Activated CD8-positive, alpha-beta memory T cell treated with anti-CD3 and anti-CD28 coated beads for 36 hours (primary cell): Measurements from ENCODE around the gene DNAJB5. TPM values are rescaled to one million over a fixed set of nuclear protein-coding genes. Genes with fewer than 3 reads are reported as not detected.
"Not testable (repeated sequence)": the region's sequence is repeated elsewhere in the genome, so short reads cannot be mapped to it uniquely, and the experiment has no call there.

Experiments
- CTCF ChIA-PET: fragments of 350-600 bp; sonication (Branson Sonifier 250); formaldehyde crosslinking; loops from one replicate; lab custom pipeline; 2021; ENCODE audit warnings: antibody characterized with exemption; lab: Charles Lee
- POLR2A ChIA-PET: fragments of 350-600 bp; sonication (Branson Sonifier 250); formaldehyde crosslinking; loops from one replicate; lab custom pipeline; 2021; ENCODE audit warnings: antibody characterized with exemption; lab: Charles Lee
- total RNA-seq, 2 experiments: library from RNA; stranded (reverse); gene quantifications; one replicate each; pipeline ENCODE4 v1.2.3, GENCODE V29; 2021

DNAJB5 gene
- 1 to 10 TPM; 5.6 TPM for total RNA-seq

DNA sequence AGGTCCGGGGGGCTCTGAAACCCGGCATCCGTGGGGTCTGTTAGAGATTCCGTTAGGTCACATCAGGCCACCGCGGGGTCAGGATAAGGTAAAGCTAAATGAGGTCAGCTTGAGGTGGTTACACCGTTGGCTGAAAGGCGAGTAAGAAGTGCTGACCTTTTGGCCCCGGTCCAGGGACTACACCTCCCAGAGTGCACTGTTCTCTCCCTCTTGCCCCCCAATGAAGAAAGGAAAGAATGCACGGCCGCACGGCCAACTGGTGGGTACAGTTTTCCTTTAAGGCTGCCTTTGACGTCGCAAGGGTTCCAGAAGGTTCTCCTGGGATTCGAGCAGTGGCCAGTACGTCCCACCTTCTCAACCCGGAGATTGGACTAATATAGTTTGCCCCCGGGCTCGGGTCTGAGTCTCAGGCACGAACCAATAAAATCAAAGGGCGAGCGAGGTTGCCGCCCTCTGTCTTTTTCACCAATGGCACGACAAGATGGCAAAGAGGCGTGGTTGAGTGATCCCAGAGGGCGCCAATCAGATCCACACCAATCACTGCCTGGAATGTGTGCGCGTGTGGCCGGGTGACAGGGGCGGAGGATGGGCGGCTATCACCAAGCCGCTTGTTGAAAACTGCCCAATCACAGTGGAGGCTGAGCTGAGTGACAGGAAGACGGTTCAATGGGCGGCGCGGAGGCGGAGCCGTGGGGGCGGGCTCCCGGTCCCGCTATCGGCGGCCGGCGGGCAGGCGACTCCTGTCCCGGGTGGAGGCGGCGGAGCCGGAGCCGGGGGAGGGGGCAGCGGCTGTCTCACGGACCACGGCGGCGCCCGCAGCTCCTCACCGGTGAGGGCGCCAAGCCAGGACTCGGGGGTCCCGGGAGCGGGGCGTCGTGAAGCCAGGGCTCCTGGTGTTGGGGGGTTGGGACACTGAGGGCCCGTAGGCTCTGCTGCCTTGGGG lies at the start of gene DNAJB5:
Gene DNAJB5, plus strand, starts transcription at position 743 of the 943 bp plus-strand sequence. CDS start 886 bp downstream, outside the sequence.
- CTCF ChIA-PET = interaction anchor here (0.7 to 7.0 kb wide), 5 partner anchors 12 to 610 kb away, joined by 3 to 47 read pairs (median 3); partner anchors contain the start of gene PIGO
- POLR2A ChIA-PET = interaction anchor here (0.6 to 1.1 kb wide), 4 partner anchors 83 to 823 kb away, joined by 3 to 4 read pairs (median 3); partner anchors contain the start of genes SPAG8 and VCP

DNA sequence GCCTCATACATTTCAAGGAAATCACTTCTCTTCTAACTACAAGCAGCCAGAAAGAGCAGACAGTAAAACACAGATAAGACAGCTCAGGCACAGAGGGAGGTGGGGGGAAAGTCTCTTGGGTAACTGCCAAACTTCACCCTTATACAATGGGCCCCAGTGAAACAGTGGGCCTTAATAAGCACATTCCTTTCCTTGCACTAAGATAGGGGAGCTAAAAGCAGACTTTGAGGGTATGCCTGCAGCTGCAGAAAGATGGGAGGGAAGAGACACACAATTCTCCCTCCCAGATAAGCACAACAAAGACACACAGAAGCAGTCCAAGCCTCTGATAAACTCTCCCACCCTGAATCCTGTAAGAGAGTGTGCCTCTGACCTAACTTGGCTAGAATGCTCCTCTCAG lies 49.6 kb upstream of the DNAJB5 start:
- POLR2A ChIA-PET, CTCF ChIA-PET: not testable (repeated sequence)

DNA sequence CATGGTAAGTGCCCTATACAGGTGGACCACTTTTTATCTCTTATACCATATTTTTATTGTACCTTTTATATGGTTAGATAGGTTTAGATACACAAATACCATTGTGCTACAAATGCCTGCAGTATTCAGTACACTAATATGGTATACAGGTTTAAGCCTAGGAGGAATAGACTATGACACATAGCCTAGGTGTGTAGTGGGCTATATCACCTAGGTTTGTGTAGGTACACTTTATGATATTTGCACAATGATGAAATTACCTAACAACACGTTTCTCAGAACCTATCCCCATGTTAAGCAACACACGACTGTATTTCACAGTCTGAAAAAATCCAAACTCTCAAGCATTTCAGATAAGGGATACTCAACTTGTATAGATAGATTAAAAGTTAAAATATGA lies 41.1 kb upstream of the DNAJB5 start:
- POLR2A ChIA-PET = no interaction called here
- CTCF ChIA-PET = interaction anchor here (0.6 kb wide), 1 partner anchor 645 kb away, joined by 3 read pairs; no protein-coding TSS in a partner anchor

DNA sequence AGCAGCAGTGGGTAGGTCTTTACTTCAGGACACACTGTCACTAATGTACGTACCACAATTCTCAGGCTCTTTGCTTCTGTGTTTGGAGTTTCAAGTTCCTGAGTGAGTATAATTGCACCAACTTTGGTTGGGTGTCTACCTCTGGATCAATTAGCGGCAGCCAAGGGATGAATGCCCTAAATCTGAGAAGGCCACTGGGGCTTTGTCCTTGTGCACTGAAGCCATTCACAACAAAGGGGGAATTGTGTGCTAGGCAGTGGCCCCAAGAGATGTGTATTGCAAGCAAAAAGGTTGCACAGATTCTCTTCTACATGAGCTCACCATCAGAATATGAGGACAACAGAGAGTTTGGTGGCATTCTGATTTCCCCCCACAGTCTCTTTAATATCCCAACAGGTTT lies 35.3 kb upstream of the DNAJB5 start:
- POLR2A ChIA-PET = no interaction called here
- CTCF ChIA-PET = no interaction called here

DNA sequence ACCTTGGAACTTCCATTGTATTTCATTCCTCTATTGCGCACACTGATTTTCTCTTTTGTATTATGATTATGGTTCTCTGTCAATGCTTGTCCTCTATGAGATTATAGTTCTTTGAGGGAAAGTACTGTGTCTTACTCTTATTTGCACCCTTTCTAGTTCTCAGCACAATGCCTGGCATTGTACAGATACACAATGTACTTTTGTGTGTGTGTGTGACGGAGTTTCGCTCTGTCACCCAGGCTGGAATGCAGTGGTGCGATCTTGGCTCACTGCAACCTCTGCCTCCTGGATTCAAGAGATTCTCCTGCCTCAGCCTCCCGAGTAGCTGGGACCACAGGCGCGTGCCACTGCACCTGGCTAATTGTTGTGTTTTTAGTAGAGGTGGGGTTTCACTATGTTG lies 33.5 kb upstream of the DNAJB5 start:
- CTCF ChIA-PET, POLR2A ChIA-PET: not testable (repeated sequence)

DNA sequence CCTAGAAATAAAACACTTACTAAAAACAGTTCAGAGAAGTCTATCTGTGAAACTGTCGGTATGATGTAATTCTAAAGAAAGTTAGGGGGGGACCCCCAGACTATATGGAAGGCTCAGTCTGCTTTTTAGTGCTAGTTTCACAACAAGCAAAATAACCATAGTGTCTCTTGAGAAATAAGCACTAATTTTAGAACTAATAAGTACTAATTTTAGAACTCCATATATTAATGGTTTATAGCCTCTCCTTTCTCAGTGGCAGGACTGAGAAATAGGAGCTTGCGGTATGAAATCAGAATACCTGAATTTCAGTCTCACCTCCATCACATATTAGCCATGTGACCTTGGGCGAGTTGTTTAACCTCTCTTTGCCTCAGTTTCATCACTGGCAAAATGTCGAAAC lies 32.9 kb upstream of the DNAJB5 start:
- ChIA-PET POLR2A (no interaction called here), CTCF (interaction anchor here (0.7 kb wide), 1 partner anchor 140 kb away, joined by 3 read pairs; the partner anchor contains the start of gene PIGO)

DNA sequence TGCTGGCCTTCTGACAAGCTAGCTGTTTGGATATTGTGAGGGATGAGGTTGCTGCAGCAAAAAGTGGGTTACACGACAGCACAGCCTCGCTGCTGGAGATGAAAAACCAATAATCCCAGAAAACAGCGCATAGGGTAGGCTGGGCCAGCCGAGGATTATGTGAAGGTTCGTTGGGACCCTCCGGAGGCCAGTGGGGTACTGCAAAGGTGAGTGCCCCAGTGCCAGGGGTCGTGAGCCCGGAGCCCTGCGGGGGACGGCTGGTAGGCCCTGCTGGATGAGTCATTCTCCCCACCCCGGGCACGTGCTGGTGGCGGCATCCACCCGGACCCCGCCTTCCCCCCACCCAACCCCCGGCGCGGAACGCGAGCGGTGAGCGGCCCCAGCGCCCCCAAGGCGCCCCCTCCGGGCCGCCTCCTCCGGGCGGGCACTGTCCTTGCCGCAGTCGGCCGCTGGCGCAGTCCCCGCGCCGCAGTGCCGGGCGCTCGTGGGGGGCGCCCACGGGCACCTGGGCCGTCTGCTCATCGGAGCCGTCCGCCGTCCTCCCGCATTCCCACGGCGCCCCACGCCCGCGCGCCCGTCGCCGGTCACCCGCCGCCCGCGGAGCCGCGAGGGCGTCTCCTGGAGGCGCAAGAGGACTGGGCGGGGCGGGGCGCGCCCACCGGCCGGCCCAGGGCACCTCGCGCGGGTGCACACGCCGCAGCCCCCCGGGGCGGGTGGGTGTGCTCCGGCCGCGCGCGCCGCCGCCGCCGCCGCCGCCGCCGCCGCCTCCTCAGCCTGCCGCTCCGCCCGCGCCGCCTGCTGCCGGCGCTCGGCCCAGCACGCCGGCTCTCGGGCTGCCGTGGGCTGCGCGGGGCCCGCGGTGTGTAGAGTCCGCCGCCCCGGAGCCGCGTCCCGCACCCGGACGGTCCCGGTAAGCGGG lies 31.8 kb upstream of the DNAJB5 start, which contains the start of gene PHF24:
Gene PHF24, plus strand, starts transcription at position 794 of the 919 bp plus-strand sequence. CDS start 13,014 bp downstream, outside the sequence.
- POLR2A ChIA-PET = no interaction called here
- CTCF ChIA-PET = no interaction called here

DNA sequence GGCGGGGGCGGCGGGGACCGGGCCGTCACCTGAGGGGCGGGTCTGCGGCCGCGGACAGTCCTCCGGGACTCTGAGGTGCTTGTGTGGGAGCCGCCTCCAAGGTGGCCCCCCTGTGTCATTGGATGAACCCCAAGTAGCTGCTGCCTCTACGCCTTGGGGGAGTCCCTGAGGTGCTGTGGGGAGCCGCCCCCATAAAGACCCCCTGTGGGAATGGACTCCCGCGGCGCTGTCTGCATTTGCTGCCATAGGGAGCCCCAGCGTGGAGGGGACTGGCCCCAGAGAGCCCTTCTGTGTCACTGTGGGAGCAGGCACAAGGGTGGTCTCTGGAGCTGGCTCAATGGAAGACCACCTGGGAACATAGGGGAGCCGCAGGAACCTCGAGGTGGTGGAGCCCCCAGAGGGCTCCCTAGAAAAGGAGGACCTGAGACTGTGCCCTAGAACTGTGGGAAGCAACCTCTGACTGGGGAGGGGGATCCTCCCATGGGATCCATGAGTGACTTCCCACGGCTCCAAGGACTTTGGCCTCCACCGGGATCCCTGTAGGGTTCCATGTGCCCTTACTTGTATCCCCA lies 31.0 kb upstream of the DNAJB5 start:
- ChIA-PET POLR2A (no interaction called here), CTCF (no interaction called here)

DNA sequence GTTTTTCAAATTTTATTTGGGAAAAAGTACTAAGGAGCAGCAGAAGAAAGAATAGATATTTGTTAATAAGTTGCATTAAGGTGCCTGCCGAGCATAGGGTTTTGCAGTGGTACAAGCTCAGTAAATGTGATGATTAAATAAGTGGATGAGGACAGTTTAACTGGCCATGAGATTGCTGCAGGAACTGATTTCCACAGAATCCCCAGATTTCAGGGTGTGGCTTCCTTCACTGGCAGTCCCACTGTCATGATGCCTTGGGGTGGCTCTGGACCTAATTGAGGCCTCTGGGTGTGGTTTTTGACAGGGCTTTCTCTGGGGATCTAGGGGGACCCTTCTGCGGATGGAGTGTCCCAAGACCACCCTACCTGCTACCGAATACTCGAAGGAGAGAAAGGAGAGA lies 30.1 kb upstream of the DNAJB5 start:
- ChIA-PET CTCF (interaction anchor here (0.9 kb wide), 1 partner anchor 137 kb away, joined by 3 read pairs; the partner anchor contains the start of gene PIGO), POLR2A (no interaction called here)

DNA sequence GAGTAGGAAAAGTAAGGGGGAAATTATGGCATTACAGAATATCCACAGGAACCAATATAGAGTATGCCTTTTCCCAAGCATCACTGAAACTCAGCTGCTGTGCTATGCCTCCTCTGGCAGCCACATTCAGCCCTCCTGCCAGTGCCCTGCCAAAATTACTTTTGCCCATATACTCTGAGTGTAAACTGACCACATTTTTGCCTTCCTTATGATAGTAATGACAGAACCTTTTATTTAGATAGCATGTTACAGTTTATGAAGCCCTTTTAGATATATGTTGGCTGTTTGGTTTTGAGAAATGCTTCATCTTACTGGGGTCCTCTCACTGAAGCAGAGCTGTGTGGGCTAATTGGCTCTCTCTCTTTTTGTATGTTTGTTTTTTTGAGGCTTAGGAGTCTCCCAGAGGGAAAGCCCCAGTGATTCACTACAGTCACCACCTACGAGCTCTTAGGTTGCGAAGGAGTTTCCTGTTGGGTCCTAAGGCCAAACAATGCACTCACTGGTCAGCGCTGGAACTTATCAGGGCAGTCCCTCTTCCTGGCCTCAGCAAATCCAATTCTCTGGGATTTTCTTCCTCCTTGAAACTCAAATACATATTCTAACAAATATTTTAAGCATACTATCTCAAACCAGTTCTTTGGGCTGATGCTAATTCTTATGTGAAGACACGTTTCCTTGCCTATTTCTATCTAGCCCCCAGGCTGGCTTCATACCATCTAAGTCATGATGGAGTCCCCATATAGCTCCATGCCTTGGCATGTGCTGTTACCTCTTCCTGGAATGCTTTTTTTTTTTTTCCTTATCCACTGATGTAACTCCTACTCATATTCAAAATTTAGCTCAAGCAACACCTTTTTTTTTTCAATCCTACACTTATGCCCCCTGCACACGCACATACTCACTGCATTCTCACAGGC lies 27.7 kb upstream of the DNAJB5 start:
- POLR2A ChIA-PET = interaction anchor here (1.4 kb wide), 1 partner anchor 24 kb away, joined by 4 read pairs; no protein-coding TSS in a partner anchor
- CTCF ChIA-PET = interaction anchor here (0.6 to 2.8 kb wide), 6 partner anchors 22 to 118 kb away, joined by 3 to 19 read pairs (median 4); partner anchors contain the start of genes DNAJB5 and FANCG

DNA sequence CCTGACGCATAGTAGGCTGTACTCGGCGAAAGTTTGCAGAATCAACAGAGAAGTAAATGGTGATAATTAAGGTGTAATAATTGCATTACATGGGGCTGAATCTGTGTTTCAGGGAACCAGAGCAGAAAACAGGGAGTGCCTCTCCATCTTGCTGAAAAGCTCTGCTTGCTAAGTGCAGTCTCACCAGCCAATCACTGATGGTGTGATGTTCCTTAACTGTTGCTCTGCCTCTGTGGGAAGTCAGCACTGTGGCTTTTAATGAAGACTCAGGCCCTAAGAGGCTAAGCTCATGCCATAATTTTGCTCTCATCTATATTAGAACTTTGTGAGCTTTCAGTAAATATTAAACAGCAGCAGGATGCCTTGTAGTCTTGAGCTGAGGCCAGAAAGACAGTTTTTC lies 27.0 kb upstream of the DNAJB5 start:
- CTCF ChIA-PET = interaction anchor here (0.6 to 2.8 kb wide), 4 partner anchors 22 to 31 kb away, joined by 3 to 19 read pairs (median 4); partner anchors contain the start of gene DNAJB5
- POLR2A ChIA-PET = interaction anchor here (1.4 kb wide), 1 partner anchor 23 kb away, joined by 4 read pairs; no protein-coding TSS in a partner anchor

DNA sequence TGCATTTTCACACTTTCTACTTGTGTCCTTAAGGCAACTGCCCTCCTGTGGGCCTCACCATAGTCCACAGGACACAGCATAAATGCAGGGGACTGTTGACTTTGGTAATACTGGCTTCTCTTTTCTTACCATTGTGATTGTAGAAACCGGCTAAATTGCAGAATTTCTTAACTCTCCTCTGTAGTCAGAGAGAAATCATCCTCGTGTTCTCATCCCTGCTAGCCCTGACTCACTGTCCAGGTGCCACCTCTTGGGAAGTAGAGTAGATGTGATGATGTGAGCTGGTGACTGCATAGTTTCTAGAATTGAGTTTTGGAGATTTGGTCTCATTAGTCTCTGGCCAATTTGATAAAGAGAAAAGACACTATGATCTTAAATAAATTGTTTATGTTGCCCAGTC lies 26.0 kb upstream of the DNAJB5 start:
- ChIA-PET CTCF (interaction anchor here (2.8 kb wide), 1 partner anchor 20 kb away, joined by 19 read pairs; no protein-coding TSS in a partner anchor), POLR2A (no interaction called here)

DNA sequence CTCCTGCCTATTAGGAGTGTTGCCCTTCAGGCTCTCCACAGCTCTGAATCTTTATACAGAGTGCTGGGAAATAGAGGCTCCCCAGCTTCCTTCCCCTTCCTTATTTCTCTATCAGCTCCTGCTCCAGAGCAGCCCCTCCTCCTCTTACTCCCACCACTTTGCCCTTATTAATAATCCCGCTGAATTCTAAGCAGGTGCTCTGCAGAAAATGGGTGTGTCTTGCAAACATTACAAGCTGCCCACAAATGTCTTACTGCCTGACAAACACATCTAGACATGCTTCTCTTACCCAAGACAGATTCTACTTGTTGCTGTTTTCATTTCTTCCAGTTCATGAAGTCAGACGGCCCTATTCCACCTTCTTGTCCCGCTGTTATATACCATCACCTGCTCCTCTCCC lies 25.1 kb upstream of the DNAJB5 start:
- ChIA-PET CTCF (interaction anchor here (1.1 kb wide), 1 partner anchor 21 kb away, joined by 3 read pairs; no protein-coding TSS in a partner anchor), POLR2A (no interaction called here)

DNA sequence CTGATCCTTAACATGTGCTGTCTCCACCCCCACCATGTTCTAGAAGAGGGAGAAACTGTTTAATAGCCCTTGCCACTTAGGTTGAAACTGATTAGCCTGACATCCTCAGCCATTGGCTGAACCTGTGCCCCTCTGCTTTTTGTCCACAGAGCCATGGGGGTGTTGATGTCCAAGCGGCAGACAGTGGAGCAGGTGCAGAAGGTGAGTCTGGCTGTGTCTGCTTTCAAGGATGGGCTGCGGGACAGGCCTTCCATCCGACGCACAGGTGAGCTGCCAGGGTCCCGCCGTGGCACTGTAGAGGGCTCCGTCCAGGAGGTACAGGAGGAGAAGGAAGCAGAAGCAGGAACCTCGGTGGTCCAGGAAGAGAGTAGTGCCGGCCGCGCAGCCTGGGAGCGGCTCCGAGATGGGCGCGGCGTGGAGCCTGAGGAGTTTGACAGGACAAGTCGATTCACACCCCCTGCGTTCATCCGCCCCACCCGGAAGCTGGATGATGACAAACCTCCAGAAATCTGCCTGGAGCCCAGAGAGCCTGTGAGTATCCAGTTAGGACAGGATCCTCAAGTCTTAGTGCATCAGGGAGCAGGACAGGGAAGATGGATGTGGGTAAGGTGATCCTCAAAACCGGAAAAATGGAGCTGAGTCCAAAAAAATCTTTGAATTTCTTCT lies 18.3 kb upstream of the DNAJB5 start:
- CTCF ChIA-PET = interaction anchor here (1.4 kb wide), 1 partner anchor 14 kb away, joined by 5 read pairs; no protein-coding TSS in a partner anchor
- POLR2A ChIA-PET = no interaction called here

DNA sequence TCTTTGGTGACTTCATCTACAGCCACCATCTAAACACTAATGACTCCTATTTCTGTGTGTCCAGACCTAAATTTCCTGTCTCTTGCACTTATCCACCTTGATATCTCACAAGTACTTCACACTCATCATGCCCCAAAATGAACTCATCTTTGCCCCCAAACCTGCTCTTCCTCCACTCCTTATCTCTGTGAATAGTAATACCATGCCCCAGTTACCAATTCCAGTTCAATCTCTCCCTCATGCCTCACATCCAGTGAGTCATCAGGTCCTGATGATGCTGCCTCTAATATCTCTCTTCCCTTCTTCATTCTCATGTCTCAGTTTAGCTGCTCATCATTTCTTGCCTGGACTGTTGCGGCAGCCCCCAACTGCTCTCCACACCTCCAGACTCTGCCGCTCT lies 14.9 kb upstream of the DNAJB5 start:
- ChIA-PET CTCF (no interaction called here), POLR2A (no interaction called here)

DNA sequence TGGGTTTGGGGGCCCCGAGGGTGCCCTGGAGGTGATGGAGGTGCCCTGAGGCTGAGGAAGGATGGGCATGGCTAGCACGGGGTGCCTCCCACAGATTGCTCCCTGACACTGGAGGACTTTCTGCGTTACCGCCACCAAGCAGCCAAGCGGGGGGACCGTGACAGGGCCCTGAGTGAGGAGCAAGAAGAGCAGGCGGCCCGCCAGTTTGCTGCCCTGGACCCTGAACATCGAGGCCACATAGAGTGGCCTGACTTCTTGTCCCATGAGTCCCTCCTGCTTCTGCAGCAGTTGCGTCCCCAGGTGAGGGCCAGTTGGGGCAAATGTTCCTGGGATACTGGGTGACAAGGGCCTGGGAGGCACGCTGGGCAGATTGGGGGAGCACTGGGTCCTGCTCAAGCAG lies 13.1 kb upstream of the DNAJB5 start:
- ChIA-PET CTCF (no interaction called here), POLR2A (no interaction called here)

DNA sequence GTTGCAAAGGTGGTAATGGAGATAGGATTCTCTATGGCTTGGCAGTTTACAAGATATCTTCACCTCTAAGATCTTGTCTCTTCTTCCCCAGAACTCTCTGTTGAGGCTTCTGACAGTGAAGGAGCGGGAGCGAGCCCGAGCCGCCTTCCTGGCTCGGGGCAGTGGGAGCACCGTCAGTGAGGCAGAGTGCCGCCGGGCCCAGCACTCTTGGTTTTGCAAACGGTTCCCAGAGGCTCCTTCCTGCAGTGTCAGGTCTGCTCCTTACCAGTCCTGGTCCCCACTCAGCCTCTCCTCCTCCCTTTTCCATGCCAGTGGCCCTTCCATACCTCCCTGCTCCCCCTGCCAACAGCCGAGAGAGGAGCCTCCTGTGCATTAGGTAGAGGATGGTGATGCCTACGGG lies 12.6 kb upstream of the DNAJB5 start:
- ChIA-PET CTCF (interaction anchor here (2.1 kb wide), 1 partner anchor 77 kb away, joined by 5 read pairs; no protein-coding TSS in a partner anchor), POLR2A (no interaction called here)
